TTC549 (cell line): ENCODE measurements around the gene RBM17.
"Not testable (repeated sequence)": the region's sequence is repeated elsewhere in the genome, so short reads cannot be mapped to it uniquely, and the experiment has no call there.

Experiments used
- FAIRE-seq: peaks from 2 replicates; lab custom pipeline; 2012; peaks lifted over from hg19 to GRCh38; lab: Jason Lieb, UNC

Gene RBM17

GRCh38 chr10:6136215-6137201 lies 47.7 kb downstream of the RBM17 start:
- FAIRE-seq = no peak

GRCh38 chr10:6138456-6138855 lies 49.6 kb downstream of the RBM17 start:
- no peak for FAIRE-seq

- FAIRE-seq = no peak
Observed at GRCh38 chr10:6139470-6139869, 50.6 kb downstream of the RBM17 start.

GRCh38 chr10:6140141-6140841 lies 51.5 kb downstream of the RBM17 start:
- FAIRE-seq = no peak

GRCh38 chr10:6140965-6141295 lies 52.1 kb downstream of the RBM17 start:
- no peak for FAIRE-seq

- FAIRE-seq = no peak
Observed at GRCh38 chr10:6141296-6142151, 52.7 kb downstream of the RBM17 start.

- FAIRE-seq = not testable (repeated sequence)
Observed at GRCh38 chr10:6142186-6142585, 53.4 kb downstream of the RBM17 start.

GRCh38 chr10:6142644-6143043 lies 53.8 kb downstream of the RBM17 start:
- no peak for FAIRE-seq

- FAIRE-seq = no peak
Observed at GRCh38 chr10:6143181-6143580, 54.3 kb downstream of the RBM17 start.

- FAIRE-seq = no peak
Observed at GRCh38 chr10:6144406-6145165, 55.8 kb downstream of the RBM17 start.

GRCh38 chr10:6145166-6145987 lies 56.5 kb downstream of the RBM17 start:
- FAIRE-seq = no peak

GRCh38 chr10:6146013-6146785 lies 57.4 kb downstream of the RBM17 start:
- FAIRE-seq = no peak

GRCh38 chr10:6146921-6147320 lies 58.1 kb downstream of the RBM17 start:
- FAIRE-seq = no peak

- FAIRE-seq = no peak
Observed at GRCh38 chr10:6148251-6148701, 59.4 kb downstream of the RBM17 start.

GRCh38 chr10:6148908-6149307 lies 60.1 kb downstream of the RBM17 start:
- no peak for FAIRE-seq

- no peak for FAIRE-seq
Observed at GRCh38 chr10:6151087-6151977, 62.5 kb downstream of the RBM17 start.

GRCh38 chr10:6153845-6154244 lies 65.0 kb downstream of the RBM17 start:
- FAIRE-seq = no peak

- no peak for FAIRE-seq
Observed at GRCh38 chr10:6154566-6154965, 65.7 kb downstream of the RBM17 start.

- no peak for FAIRE-seq
Observed at GRCh38 chr10:6158276-6158675, 69.4 kb downstream of the RBM17 start.
